HL-60 (cell line): ENCODE measurements around the gene DMXL1.

Experiments
- CTCF ChIP-seq: IDR thresholded peaks from one replicate; pipeline ENCODE4 v1.5.1; 2011; ENCODE audit warnings: low read length, control low read depth, inconsistent platforms; ENCODE audit not compliant: insufficient read depth
- GABPA ChIP-seq: IDR thresholded peaks from 2 replicates; pipeline ENCODE4 v1.6.1; 2012; ENCODE audit warnings: low read depth
- POLR2AphosphoS5 ChIP-seq: IDR thresholded peaks from 2 replicates; pipeline ENCODE4 v1.6.1; 2012; ENCODE audit warnings: low read depth
- REST ChIP-seq: IDR thresholded peaks from 2 replicates; pipeline ENCODE4 v1.6.1; 2012; ENCODE audit warnings: low read depth; ENCODE audit not compliant: insufficient replicate concordance

- TF ChIP-seq CTCF (no peak), POLR2AphosphoS5 (no peak), GABPA (no peak), REST (no peak)
Observed at GRCh38 chr5:119291877-119292276, 221.0 kb downstream of the DMXL1 start.
